Body of pancreas (tissue), 4 donors: Measurements from ENCODE around the gene UBAP2.

Experiments
- CTCF ChIP-seq, 7 experiments: fragments of 450-650 bp in 4 of 7; fragments of 200-600 bp in 3 of 7; sonication (generic) in 3 of 7; IDR thresholded peaks; one replicate each; pipeline ENCODE4 v1.5.1; 2016 to 2019; ENCODE audit warnings: antibody characterized with exemption in 7 of 7
- POLR2A ChIP-seq, 3 donors: fragments of 450-650 bp; IDR thresholded peaks; one replicate each; pipeline ENCODE4 v1.6.1; 2016; ENCODE audit warnings: antibody characterized with exemption in 3 of 3, mild to moderate bottlenecking in 2 of 3

GRCh38 chr9:33908114-33908513 is 140.6 kb downstream of the UBAP2 start:
- TF ChIP-seq CTCF (IDR thresholded peaks at IDR 0.05), result no peak
- no peak for TF ChIP-seq POLR2A (IDR thresholded peaks at IDR 0.05)
